ENCODE measurements around the gene SAPCD2.
"Not testable (repeated sequence)": the region's sequence is repeated elsewhere in the genome, so short reads cannot be mapped to it uniquely, and the experiment has no call there.

SAPCD2 gene, protein sequence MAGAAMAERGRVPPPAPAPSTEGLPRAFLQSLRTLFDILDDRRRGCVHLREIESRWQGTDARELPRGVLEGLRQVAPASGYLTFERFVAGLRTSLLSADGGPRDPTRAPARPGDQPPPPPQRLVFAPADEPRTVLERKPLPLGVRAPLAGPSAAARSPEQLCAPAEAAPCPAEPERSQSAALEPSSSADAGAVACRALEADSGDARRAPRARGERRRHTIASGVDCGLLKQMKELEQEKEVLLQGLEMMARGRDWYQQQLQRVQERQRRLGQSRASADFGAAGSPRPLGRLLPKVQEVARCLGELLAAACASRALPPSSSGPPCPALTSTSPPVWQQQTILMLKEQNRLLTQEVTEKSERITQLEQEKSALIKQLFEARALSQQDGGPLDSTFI

DNA sequence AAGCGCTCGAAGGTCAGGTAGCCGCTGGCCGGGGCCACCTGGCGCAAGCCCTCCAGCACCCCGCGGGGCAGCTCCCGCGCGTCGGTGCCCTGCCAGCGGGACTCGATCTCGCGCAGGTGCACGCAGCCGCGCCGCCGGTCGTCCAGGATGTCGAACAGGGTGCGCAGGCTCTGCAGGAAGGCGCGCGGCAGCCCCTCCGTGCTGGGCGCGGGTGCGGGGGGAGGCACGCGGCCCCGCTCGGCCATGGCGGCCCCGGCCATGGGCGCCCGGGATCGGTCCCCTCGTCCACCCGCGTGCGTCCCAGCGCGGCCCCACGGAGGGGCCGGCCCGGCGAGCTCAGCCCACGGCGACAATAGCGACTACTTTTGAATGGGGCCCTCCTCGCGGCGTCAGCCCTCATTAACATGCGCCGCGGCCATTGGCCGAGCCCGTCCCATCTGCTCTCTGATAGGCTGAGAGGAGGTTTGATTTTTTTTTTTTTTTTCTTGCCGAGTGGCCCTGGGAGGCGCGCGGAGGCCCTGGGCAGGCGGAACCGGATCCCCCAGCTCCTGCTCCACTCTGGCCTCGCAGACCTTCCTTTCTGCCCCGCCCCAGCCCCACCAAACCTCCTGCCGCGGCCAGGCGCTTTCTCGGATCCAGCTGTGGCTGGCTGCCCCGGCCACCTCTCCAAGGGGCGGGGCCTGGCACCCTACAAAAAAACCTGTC lies at the start of gene SAPCD2:
TSS of gene SAPCD2 (minus strand) at position 357 of the 705 bp plus-strand sequence. CDS start at position 260, 97 bp downstream.
- peak; percentile 82 for DNase-seq (ENCODE audit: low spot score)

DNA sequence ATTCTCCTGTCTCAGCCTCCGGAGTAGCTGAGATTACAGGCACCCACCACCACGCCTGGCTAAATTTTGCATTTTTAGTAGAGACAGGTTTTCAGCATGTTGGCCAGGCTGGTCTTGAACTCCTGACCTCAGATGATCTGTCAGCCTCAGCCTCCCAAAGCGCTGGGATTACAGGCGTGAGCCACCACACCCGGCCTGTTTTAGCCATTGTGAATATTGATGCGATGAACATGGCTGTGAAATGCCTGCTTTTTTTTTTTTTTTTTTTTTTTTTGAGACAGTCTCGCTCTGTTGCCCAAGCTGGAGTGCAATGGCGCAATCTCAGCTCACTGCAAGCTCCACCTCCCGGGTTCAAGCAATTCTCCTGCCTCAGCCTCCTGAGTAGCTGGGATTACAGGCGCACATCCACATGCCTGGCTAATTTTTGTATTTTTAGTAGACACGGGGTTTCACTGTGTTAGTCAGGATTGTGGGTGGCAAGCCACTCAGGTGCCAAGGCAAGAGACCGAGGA lies 47.8 kb upstream of the SAPCD2 start:
- DNase-seq (ENCODE audit: low spot score): not testable (repeated sequence)

DNA sequence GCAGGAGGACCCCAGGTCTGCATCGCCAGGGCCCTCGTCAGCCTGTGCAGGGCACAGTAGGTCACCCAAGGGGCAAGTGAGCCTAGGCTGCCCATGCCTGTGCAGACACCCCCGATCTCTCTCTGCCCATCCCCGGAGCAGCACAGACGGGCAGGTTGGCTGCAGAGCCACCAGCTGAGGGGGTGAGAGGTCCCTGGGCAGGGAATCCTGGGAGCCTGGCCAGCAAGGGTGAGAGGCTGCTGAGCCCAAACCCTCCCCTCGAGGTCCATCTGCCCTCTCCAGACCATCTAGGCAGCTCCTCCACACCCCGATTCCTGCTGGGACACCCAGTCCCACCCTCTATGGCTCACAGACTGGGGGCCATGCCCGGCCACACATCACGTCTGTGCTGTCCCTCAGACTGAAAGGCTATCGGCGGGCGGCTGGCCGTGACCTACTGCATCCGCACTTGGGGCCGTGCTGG lies 46.9 kb upstream of the SAPCD2 start:
- DNase-seq (ENCODE audit: low spot score): no peak

GRCh38 chr9:137116728-137117127 lies 46.4 kb upstream of the SAPCD2 start:
- no peak for DNase-seq (ENCODE audit: low spot score)

- DNase-seq (ENCODE audit: low spot score): no peak
These were observed 45.7 kb upstream of the SAPCD2 start for GRCh38 chr9:137116027-137116507.

- no peak for DNase-seq (ENCODE audit: low spot score)
These were observed 45.2 kb upstream of the SAPCD2 start for GRCh38 chr9:137115394-137116026.

DNA sequence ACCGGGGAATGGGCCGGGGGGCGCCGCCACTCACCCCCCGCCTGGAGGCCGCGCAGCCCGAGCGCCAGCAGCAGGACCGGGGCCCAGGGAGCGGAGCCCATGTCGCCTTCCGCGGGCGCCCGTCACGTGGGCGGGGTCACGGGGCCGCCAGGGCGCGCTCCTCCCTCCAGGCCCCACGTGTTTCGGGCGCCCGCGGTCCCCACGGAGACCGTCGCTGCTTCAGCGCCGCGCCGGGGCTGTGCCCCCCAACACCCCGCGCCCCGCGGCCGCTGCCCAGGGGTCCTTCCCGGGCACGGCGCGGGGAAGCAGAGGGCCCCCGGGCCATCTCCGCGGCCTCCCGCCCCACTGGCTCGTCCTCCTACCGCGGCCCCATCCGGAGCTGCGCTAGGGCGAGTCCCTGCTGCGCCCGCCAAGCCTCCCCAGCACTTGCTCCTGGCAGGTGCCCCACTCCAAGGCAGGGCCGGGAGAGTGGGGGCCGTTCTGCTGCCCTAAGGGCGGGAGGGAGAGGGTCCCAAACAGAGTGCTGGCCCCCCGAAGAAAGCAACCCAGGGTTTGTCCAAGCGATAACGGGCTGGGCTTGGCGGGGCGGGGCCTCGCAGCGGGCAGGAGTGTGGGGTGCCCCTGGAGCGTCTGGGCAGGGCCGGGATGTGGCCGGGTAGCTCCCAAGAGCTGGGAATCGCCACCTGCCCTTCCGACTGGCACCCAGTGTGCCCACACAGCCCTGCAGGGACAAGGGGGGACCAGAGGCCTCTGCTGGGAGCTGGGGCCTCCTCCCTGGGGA lies 44.4 kb upstream of the SAPCD2 start, which contains the start of gene DPP7:
TSS of gene DPP7 (minus strand) at position 121 of the 781 bp plus-strand sequence. CDS start at position 101, 20 bp downstream.
- DNase-seq (ENCODE audit: low spot score): peak; percentile 75

GRCh38 chr9:137114220-137114612 lies 43.9 kb upstream of the SAPCD2 start:
- no peak for DNase-seq (ENCODE audit: low spot score)

- DNase-seq (ENCODE audit: low spot score): peak; percentile 24
These were observed 43.2 kb upstream of the SAPCD2 start for GRCh38 chr9:137113385-137114159.

DNA sequence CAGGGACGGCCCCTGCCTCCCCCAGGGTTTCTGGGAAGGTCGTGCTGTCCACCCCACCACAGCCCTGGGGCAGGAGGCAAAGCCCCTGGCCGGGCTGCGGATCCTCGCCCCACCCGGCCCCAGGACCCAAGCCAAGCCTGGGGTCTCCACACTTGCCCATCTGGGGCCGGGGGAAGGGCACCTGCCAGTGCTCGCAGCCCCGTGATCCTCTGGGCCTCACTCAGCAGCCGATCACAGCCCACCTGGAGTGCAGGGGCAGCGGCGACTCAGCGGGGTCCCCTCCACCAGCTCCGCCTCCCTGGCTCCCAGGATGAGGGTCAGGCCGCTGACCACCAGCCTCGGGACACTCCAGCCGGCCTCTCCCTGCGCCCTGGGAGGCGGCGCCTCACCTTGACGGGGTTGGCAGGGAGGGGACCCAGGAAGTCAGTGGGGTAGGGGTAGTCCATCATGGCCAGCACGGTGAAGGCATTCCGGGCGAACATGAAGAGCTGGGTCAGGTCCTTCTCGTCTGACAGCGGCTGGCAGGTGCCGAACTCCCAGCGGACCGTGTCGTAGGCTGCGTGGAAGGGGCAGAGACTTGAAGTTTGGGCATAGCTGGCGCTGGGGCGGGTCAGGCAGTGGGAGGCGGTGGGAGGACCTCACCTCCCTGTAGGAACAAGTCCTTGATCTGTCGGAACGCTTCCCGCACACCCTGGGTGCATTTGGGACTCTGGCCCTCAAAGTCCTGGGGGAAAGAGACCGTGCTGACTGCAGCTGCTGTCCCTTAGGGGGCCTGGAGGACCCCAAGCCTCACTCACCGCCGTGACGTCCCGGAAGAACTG lies 42.4 kb upstream of the SAPCD2 start:
- no peak for DNase-seq (ENCODE audit: low spot score)

GRCh38 chr9:137111788-137112563 lies 41.6 kb upstream of the SAPCD2 start:
- DNase-seq (ENCODE audit: low spot score): no peak

- no peak for DNase-seq (ENCODE audit: low spot score)
These were observed 40.8 kb upstream of the SAPCD2 start for GRCh38 chr9:137110911-137111787.

DNA sequence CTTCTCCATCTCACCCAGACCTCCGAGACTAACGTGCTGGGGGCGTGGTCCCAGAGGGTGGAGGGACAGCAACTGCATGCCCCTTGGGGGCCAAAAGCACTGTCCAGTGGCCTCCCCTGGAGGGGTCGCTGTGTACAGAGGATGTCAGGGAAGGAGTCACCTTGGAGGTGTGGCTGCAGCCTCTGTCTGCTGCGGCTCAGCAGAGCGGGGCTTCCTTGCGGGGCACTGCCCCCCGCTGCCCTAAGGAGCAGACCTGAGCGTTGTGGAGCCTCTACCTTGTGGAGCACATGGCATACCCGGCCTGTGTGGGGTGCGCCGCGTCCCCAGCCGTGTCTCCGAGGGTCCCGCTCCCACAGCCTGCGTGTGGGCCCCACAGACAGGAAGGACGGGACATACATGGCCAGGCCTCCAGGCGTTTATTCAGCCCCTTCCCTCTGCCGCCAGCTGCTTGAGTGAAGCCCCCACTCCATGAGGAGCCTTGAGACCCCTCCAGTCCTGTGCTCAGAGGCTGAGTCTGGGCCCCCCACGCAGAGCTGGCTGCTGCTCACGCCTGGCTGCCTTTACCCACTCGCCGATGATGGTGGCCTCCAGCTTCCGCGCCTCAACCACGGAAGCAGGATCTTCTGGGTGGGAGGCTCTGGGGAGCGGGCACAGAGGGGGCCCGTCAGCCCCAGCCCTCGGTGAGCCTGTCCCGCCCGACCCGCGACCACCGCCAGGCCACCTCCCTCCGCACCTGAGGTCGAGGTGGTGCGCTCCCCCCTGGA lies 40.0 kb upstream of the SAPCD2 start:
- no peak for DNase-seq (ENCODE audit: low spot score)

DNA sequence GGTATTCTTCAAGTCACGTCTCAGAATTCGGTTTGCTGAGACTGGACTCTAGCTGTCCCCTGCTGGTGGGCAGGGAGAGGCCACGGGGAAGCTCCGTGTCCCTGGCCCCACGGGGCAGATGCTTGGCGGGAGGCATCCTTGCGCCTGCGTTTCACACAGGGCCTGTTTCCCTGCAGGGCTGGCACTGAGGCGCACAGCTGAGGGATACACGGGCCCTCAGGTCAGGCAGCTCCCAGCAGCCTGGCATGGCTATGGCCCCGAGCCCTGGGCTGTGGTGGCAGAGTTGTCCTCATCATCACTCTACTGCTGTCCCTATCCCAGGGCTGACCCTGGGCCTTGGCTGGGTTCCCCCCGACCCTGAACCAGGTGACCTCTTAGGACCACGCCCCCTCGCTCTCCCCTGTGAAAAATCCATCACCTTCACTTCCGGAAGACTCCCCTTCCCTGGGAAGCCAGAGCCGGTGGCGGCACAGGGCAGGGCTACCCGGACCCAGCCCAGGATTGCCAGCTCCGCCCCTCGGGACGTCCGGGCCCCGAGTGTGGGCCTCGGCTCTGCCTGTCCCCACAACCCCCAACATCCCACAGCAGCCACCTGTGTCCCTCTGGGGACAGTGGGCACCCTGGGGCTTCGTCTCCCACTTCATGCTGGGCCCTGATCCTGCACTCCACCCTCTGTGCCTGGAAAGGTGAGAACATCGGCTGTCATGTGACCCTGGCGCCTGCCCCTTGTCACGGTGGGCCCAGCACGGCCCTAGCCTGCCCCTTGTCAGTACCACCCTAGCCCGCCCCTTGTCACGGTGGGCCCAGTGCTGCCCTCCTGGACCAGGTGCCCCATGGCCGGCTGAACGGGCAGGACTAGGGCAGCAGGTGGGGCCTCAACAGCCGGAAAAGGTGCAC lies 39.1 kb upstream of the SAPCD2 start:
- DNase-seq (ENCODE audit: low spot score): no peak

DNA sequence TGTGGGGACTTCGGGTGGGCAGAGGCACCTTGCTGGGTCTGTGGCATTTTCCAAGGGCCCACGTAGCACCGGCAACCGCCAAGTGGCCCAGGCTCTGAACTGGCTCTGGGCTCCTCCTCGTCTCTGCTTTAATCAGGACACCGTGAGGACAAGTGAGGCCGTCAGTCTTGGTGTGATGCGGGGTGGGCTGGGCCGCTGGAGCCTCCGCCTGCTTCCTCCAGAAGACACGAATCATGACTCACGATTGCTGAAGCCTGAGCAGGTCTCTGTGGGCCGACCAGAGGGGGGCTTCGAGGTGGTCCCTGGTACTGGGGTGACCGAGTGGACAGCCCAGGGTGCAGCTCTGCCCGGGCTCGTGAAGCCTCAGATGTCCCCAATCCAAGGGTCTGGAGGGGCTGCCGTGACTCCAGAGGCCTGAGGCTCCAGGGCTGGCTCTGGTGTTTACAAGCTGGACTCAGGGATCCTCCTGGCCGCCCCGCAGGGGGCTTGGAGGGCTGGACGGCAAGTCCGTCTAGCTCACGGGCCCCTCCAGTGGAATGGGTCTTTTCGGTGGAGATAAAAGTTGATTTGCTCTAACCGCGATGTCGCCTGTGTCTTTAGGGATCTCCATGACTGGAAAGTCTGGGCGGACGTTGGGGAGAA lies 38.4 kb upstream of the SAPCD2 start:
- DNase-seq (ENCODE audit: low spot score): no peak

DNA sequence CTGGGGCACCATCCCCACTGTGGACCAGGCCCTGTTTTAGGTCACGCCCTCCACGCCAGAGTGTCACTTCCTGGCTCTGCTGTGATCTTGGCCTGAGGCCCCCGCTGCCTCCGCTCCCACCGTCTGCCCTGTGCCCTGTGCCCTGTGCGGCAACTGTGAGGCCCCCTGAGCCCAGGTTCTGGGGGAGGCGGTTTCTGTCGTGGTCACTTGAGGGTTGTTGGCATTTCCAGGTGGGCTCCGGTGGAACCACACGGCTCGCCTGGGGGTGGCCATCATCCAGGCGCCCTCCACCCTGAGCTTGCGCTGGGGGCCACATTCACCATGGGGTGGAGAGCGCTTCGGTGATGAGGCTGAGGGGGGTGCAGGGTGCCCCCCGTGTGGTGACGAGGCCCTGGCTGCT lies 37.6 kb upstream of the SAPCD2 start:
- no peak for DNase-seq (ENCODE audit: low spot score)
